Aorta (tissue), 5 donors: ENCODE results near the gene SAMMSON. TPM values are rescaled to one million over a fixed set of nuclear protein-coding genes. Genes with fewer than 3 reads are reported as not detected.

Experiments
- ATAC-seq: fragments of 200-7000 bp; cut with Tn5 transposase; one replicate; pipeline ENCODE4 v1.9.1; 2022; ENCODE audit warnings: moderate library complexity; ENCODE audit not compliant: low FRiP score
- DNase-seq, 2 donors: peaks; one replicate each; pipeline ENCODE4 v3.0.0-alpha.2; 2020
- H3K27ac ChIP-seq, 2 donors: one replicate each; pipeline ENCODE4 v1.5.1; 2013; ENCODE audit warnings: low read length in 2 of 2, mild to moderate bottlenecking in 2 of 2, moderate library complexity in 2 of 2, control low read depth in 1 of 2, inconsistent platforms in 1 of 2, low read depth in 1 of 2
- H3K27me3 ChIP-seq, 2 donors: one replicate each; pipeline ENCODE4 v1.6.1; 2013; ENCODE audit warnings: control low read depth in 1 of 2, low read length in 1 of 2, mild to moderate bottlenecking in 1 of 2, moderate library complexity in 1 of 2; ENCODE audit not compliant: insufficient read depth in 2 of 2, control insufficient read depth in 1 of 2
- H3K36me3 ChIP-seq, 2 donors: one replicate each; pipeline ENCODE4 v1.6.1; 2013; ENCODE audit warnings: control low read depth in 1 of 2, low read length in 1 of 2, mild to moderate bottlenecking in 1 of 2; ENCODE audit not compliant: insufficient read depth in 2 of 2, control insufficient read depth in 1 of 2
- H3K4me1 ChIP-seq, 2 donors: one replicate each; pipeline ENCODE4 v1.6.1; 2013; ENCODE audit warnings: low read length in 2 of 2, control low read depth in 1 of 2, mild to moderate bottlenecking in 1 of 2, moderate library complexity in 1 of 2; ENCODE audit not compliant: insufficient read depth in 2 of 2, control insufficient read depth in 1 of 2
- H3K4me3 ChIP-seq, 2 donors: one replicate each; pipeline ENCODE4 v1.5.1; 2013; ENCODE audit warnings: low read length in 2 of 2, control low read depth in 1 of 2, mild to moderate bottlenecking in 1 of 2
- H3K9me3 ChIP-seq: one replicate; pipeline ENCODE4 v1.6.1; 2013; ENCODE audit warnings: mild to moderate bottlenecking, low read length; ENCODE audit not compliant: control insufficient read depth
- WGBS, 2 donors: extraction: QIAGEN DNeasy Blood & Tissue Kit; methylation state at CpG; one replicate each; pipeline ENCODE4 v1.1.7; 2013; 5-methylcytosine and 5-hydroxymethylcytosine counted together
- intact Hi-C, 2 donors: fragments of 100-400 bp; cut with DNase I; formaldehyde crosslinking; loops; one replicate each; pipeline versions ENCODE4 v1.14.2 to v1.15.0; 2022
- polyA plus RNA-seq, 2 donors: library from polyadenylated mRNA; stranded (reverse); fragments of 200-250 nt; gene quantifications; one replicate each; pipeline ENCODE4 v1.2.3, GENCODE V29; 2013
- total RNA-seq, 2 donors: library from RNA; stranded (reverse); fragmentation: NEBNext Ultra II Directional; extraction: Animal tissue kit (Norgen Biotek cat#: 25700); gene quantifications; one replicate each; pipeline ENCODE4 v1.2.1, GENCODE V29; 2021
- donor health status: healthy with polysubstance abuse.
- donor health status: Bipolar disorder and iron deficiency.
- donor health status: DM: no; HTN: no; CAD: no.
- donor health status: DM: no; HTN: no; CAD: no.
- donor health status: DM: yes; HTN: yes; CAD: no.

Gene SAMMSON
- total and polyA plus RNA-seq, 4 donors, result 2.2 to 25.6 (median 9.2) TPM

- Histone ChIP-seq H3K9me3 (no peaks in the 10 kb centered on the region), H3K27me3 (no peaks in the 10 kb centered on the region), H3K4me1 (peaks cover 7 to 10% of the 10 kb centered on the region in 2 donors), H3K4me3 (peak overlapping the region in 1 of 2 donors; percentile 41), H3K27ac (peak overlapping the region; percentile 63 to 99), H3K36me3 (no peaks in the 10 kb centered on the region)
- intact Hi-C loops, result loop anchor here in 1 of 2 donors (5.0 to 10.0 kb wide), 3 partner anchors 73 to 1587 kb away; partner anchors contain the start of gene SAMMSON
- peak; percentile 52 for ATAC-seq
- no peak for DNase-seq
- WGBS, 2 donors, result 5 to 6% methylated on average over 7 of the region's 7 CpGs
Measured at GRCh38 chr3:70067860-70068521, 68.5 kb downstream of the SAMMSON start.

- DNase-seq, result no peak
- peak overlapping the region; percentile 71 to 99 for H3K27ac ChIP-seq
- intact Hi-C loops, result loop anchor here in 1 of 2 donors (5.0 to 10.0 kb wide), 3 partner anchors 75 to 1585 kb away; partner anchors contain the start of gene SAMMSON
- H3K27me3 ChIP-seq, result no peaks in the 10 kb centered on the region
- H3K4me3 ChIP-seq, result no peak overlapping the region
- no peaks in the 10 kb centered on the region for H3K9me3 ChIP-seq
- peak; percentile 11 for ATAC-seq
- peaks cover 3 to 8% of the 10 kb centered on the region in 2 donors for H3K4me1 ChIP-seq
- no peaks in the 10 kb centered on the region for H3K36me3 ChIP-seq
- WGBS, 2 donors, result 80 to 89% methylated on average over 5 of the region's 5 CpGs
Measured at GRCh38 chr3:70069557-70069956, 70.0 kb downstream of the SAMMSON start.

GRCh38 chr3:70071138-70071537 lies 71.6 kb downstream of the SAMMSON start:
- Histone ChIP-seq H3K27ac (peak overlapping the region in 1 of 2 donors; percentile 82), H3K36me3 (no peaks in the 10 kb centered on the region), H3K4me1 (peaks cover 0 to 2% of the 10 kb centered on the region in 2 donors), H3K9me3 (no peaks in the 10 kb centered on the region), H3K27me3 (no peaks in the 10 kb centered on the region), H3K4me3 (no peak overlapping the region)
- intact Hi-C loops, result no loop called here
- ATAC-seq (no peak), DNase-seq (no peak)
- 74 to 82% methylated on average over 4 of the region's 4 CpGs for WGBS, 2 donors

- intact Hi-C loops, result no loop called here
- Histone ChIP-seq H3K27ac (peak overlapping the region; percentile 19 to 82), H3K4me3 (peak overlapping the region; percentile 8 to 59), H3K36me3 (no peaks in the 10 kb centered on the region), H3K4me1 (peaks cover 0 to 4% of the 10 kb centered on the region in 2 donors), H3K27me3 (no peaks in the 10 kb centered on the region), H3K9me3 (no peaks in the 10 kb centered on the region)
- ATAC-seq, result peak; percentile 33
- 0 to 1% methylated on average over 9 of the region's 9 CpGs for WGBS, 2 donors
- DNase-seq, result no peak
Measured at GRCh38 chr3:70072180-70072579, 72.6 kb downstream of the SAMMSON start.

- no peak overlapping the region for H3K4me3 ChIP-seq
- DNase-seq (no peak), ATAC-seq (no peak)
Measured at GRCh38 chr3:70072754-70073153, 73.2 kb downstream of the SAMMSON start.

GRCh38 chr3:70075101-70075500 lies 75.6 kb downstream of the SAMMSON start:
- Histone ChIP-seq H3K27me3 (no peaks in the 10 kb centered on the region), H3K9me3 (no peaks in the 10 kb centered on the region), H3K27ac (peak overlapping the region; percentile 39 to 92), H3K36me3 (no peaks in the 10 kb centered on the region), H3K4me1 (peaks cover 0 to 1% of the 10 kb centered on the region in 2 donors), H3K4me3 (no peak overlapping the region)
- DNase-seq, result no peak
- intact Hi-C loops, result no loop called here
- WGBS, 2 donors, result 8 to 11% methylated on average over 2 of the region's 2 CpGs
- no peak for ATAC-seq

More at GRCh38 chr3:70072754-70073153, 73.2 kb downstream of the SAMMSON start:
- H3K36me3 ChIP-seq, result no peaks in the 10 kb centered on the region
- peaks cover 0 to 4% of the 10 kb centered on the region in 2 donors for H3K4me1 ChIP-seq
- H3K9me3 ChIP-seq, result no peaks in the 10 kb centered on the region
- peak overlapping the region; percentile 44 to 57 for H3K27ac ChIP-seq
- intact Hi-C loops, result no loop called here
- WGBS, 2 donors, result 72 to 80% methylated on average over 2 of the region's 2 CpGs
- H3K27me3 ChIP-seq, result no peaks in the 10 kb centered on the region

- 80 to 85% methylated on average over 3 of the region's 3 CpGs for WGBS, 2 donors
- intact Hi-C loops, result no loop called here
- no peaks in the 10 kb centered on the region for H3K36me3 ChIP-seq
- no peaks in the 10 kb centered on the region for H3K9me3 ChIP-seq
- no peaks in the 10 kb centered on the region for H3K27me3 ChIP-seq
- H3K4me3 ChIP-seq, result no peak overlapping the region
- DNase-seq (no peak), ATAC-seq (no peak)
- H3K4me1 ChIP-seq, result peaks cover 0 to 1% of the 10 kb centered on the region in 2 donors
- peak overlapping the region in 1 of 2 donors; percentile 67 for H3K27ac ChIP-seq
Measured at GRCh38 chr3:70076396-70076795, 76.9 kb downstream of the SAMMSON start.

- ATAC-seq (no peak), DNase-seq (no peak)
- H3K4me1 ChIP-seq, result peaks cover 0 to 1% of the 10 kb centered on the region in 2 donors
- intact Hi-C loops, result no loop called here
- H3K9me3 ChIP-seq, result no peaks in the 10 kb centered on the region
- H3K4me3 ChIP-seq, result no peak overlapping the region
- H3K27me3 ChIP-seq, result no peaks in the 10 kb centered on the region
- no peak overlapping the region for H3K27ac ChIP-seq
- WGBS, 2 donors, result 95 to 98% methylated on average over 3 of the region's 3 CpGs
- H3K36me3 ChIP-seq, result no peaks in the 10 kb centered on the region
Measured at GRCh38 chr3:70078778-70079177, 79.2 kb downstream of the SAMMSON start.

- Histone ChIP-seq H3K27me3 (no peaks in the 10 kb centered on the region), H3K36me3 (no peaks in the 10 kb centered on the region), H3K27ac (no peak overlapping the region), H3K4me1 (peaks cover 0 to 2% of the 10 kb centered on the region in 2 donors), H3K4me3 (no peak overlapping the region), H3K9me3 (no peaks in the 10 kb centered on the region)
- no peak for DNase-seq
- intact Hi-C loops, result no loop called here
- ATAC-seq, result no peak
Measured at GRCh38 chr3:70085613-70086012, 86.1 kb downstream of the SAMMSON start.
